Measurements from ENCODE around the gene SLC37A1. TPM values are rescaled to one million over a fixed set of nuclear protein-coding genes. Genes with fewer than 3 reads are reported as not detected.

The SLC37A1 gene
- total and polyA plus RNA-seq, 9 of the 15 experiments (the other 6 are each of a cell fraction or from before 2014, with no cell fraction given), result 0.06 to 3.4 (median 0.40) TPM

DNA sequence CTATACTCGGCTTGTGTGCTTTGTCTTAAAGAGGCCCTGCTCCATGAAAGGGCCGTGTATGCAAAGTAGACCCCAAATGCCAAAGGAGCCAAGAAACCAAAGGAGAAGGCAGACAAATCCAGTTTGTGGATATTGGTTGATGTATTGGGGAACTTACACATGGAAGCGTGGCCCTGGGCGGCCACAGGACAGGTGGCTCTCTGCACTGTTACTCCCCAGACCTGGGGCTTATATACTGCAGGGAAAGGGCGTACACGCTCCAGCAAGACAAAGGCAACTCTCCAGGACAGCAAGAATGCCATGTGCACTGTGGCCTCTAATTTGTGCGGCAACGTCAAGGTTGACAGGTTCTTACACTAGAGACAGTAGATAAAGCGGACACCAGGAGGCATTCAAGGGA lies 42.4 kb upstream of the SLC37A1 start:
- intact Hi-C loops (cut with micrococcal nuclease), result no loop called here
- no peak for TF ChIP-seq ZNF77 (CRISPR knock-in tag; IDR thresholded peaks at IDR 0.05)
- no peak for TF ChIP-seq ZNF707 (CRISPR knock-in tag; conservative IDR thresholded peaks at IDR 0.05)

DNA sequence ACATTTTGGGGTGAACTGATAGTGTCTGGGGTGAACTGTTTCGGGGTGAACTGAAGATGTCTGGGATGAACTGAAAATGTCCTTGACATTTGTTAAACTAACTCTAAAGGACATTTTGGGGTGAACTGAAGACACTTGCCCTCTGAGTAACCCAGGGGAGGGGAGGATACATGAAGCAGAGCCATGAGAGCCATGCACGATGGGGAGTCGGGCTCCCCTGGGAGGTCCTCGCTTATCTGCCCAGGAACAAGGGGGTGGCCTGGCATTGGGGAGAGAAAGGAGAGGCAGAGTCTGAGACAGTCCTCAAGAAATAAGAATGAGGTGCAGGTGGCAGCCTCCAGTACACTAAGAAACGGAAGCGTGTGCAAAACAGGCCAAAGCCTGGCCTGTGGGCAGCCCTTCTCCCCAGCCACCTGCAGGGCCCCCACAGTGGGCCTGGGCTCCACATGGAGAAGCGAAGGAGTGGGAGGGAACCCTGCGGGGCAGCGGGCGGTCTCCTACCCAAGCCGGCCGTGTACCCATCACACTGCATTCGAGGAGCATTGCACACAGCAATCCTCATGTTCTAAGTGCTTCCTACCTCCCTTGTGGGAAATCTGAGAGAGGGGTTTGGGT lies 41.8 kb upstream of the SLC37A1 start:
- ChIA-PET CTCF (ENCODE audit: low intra/inter-chr PET ratio) (no interaction called here), POLR2A (interaction anchor here (1.1 kb wide), 1 partner anchor 12 kb away, joined by 3 read pairs; no protein-coding TSS in a partner anchor)
- no peak overlapping the region for H3K9ac ChIP-seq (ENCODE audit: insufficient read depth in 1 of 2, low read depth in 2 of 2, low read length in 2 of 2)
- TF ChIP-seq MAFF (IDR thresholded peaks at IDR 0.05; ENCODE audit: low read length) (no peak), ZNF431 (CRISPR knock-in tag; IDR thresholded peaks at IDR 0.05) (no peak), SUPT5H (IDR thresholded peaks at IDR 0.05) (no peak), SLC30A9 (CRISPR knock-in tag; IDR thresholded peaks at IDR 0.05) (no peak), ZNF695 (CRISPR knock-in tag; IDR thresholded peaks at IDR 0.05) (no peak), SOX6 (IDR thresholded peaks at IDR 0.05) (no peak), TEAD4 (IDR thresholded peaks at IDR 0.05; ENCODE audit: low read length) (no peak), TEAD4 (CRISPR knock-in tag; IDR thresholded peaks at IDR 0.05; ENCODE audit: borderline replicate concordance) (no peak), KLF13 (tag; IDR thresholded peaks at IDR 0.05; ENCODE audit: borderline replicate concordance, low read depth) (no peak), ZNF586 (CRISPR knock-in tag; conservative IDR thresholded peaks at IDR 0.05) (no peak), ZNF589 (CRISPR knock-in tag; IDR thresholded peaks at IDR 0.05; ENCODE audit: low read depth) (no peak), ZNF780A (CRISPR knock-in tag; IDR thresholded peaks at IDR 0.05) (no peak), ZNF445 (CRISPR knock-in tag; IDR thresholded peaks at IDR 0.05; ENCODE audit: low read depth) (no peak)
- TF ChIP-seq, protein P1, sequence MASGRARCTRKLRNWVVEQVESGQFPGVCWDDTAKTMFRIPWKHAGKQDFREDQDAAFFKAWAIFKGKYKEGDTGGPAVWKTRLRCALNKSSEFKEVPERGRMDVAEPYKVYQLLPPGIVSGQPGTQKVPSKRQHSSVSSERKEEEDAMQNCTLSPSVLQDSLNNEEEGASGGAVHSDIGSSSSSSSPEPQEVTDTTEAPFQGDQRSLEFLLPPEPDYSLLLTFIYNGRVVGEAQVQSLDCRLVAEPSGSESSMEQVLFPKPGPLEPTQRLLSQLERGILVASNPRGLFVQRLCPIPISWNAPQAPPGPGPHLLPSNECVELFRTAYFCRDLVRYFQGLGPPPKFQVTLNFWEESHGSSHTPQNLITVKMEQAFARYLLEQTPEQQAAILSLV (tag; IDR thresholded peaks at IDR 0.05), result no peak
- WGBS (ENCODE audit: insufficient coverage, low coverage, missing lambda C conversion rate), result 5% methylated on average over 13 of the region's 13 CpGs
- intact Hi-C loops (cut with micrococcal nuclease) (no loop called here), in situ Hi-C loops (cut with MboI) (no loop called here)
- no peaks in the 10 kb centered on the region for H4K20me1 ChIP-seq (replicated peaks; ENCODE audit: control insufficient read depth, insufficient read depth, low read length)
- no peaks in the 10 kb centered on the region for H3K79me2 ChIP-seq (ENCODE audit: control insufficient read depth, insufficient read depth, low read length)
- H3K27ac ChIP-seq (ENCODE audit: extremely low read depth, low read depth, low read length), result no peak overlapping the region
- no peak overlapping the region for H3K4me2 ChIP-seq (ENCODE audit: insufficient read depth, low read length)
- H3K4me3 ChIP-seq, result no peak overlapping the region
- no peaks in the 10 kb centered on the region for H3K9me3 ChIP-seq (replicated peaks; ENCODE audit: control insufficient read depth, insufficient read depth, low read depth, low read length)
- DNase-seq (ENCODE audit: extremely low read depth in 1 of 4, low spot score in 3 of 4) (no peak), ATAC-seq (no peak), FAIRE-seq (no peak)
- peaks cover 8 to 12% of the 10 kb centered on the region in 2 experiments for H3K4me1 ChIP-seq (replicated peaks in 1 of 2; ENCODE audit: control insufficient read depth in 2 of 2, insufficient read depth in 2 of 2, low read length in 2 of 2)
- no peaks in the 10 kb centered on the region for H3K36me3 ChIP-seq (ENCODE audit: control insufficient read depth, insufficient read depth, low read length)
- H3K27me3 ChIP-seq (ENCODE audit: control insufficient read depth in 2 of 2, insufficient read depth in 2 of 2, low read length in 2 of 2), result peaks cover 28 to 48% of the 10 kb centered on the region in 2 experiments
- H2AFZ ChIP-seq (ENCODE audit: low read depth, low read length), result no peak overlapping the region
- H3K9me1 ChIP-seq (ENCODE audit: control insufficient read depth, insufficient read depth, low read length), result no peaks in the 10 kb centered on the region
- no TSS peak for BruUV-seq (replicated peaks)

More for the DNA sequence above, 42.4 kb upstream of the SLC37A1 start:
- H3K9ac ChIP-seq (ENCODE audit: insufficient read depth in 1 of 2, low read depth in 2 of 2, low read length in 2 of 2), result no peak overlapping the region
- H3K4me2 ChIP-seq (ENCODE audit: insufficient read depth, low read length), result no peak overlapping the region
- FAIRE-seq (no peak), DNase-seq (ENCODE audit: extremely low read depth in 1 of 4, low spot score in 3 of 4) (no peak), ATAC-seq (no peak)
- peaks cover 28 to 43% of the 10 kb centered on the region in 2 experiments for H3K27me3 ChIP-seq (ENCODE audit: control insufficient read depth in 2 of 2, insufficient read depth in 2 of 2, low read length in 2 of 2)
- ChIA-PET CTCF (ENCODE audit: low intra/inter-chr PET ratio) (no interaction called here), POLR2A (no interaction called here)
- no peaks in the 10 kb centered on the region for H3K36me3 ChIP-seq (ENCODE audit: control insufficient read depth, insufficient read depth, low read length)
- WGBS (ENCODE audit: insufficient coverage, low coverage, missing lambda C conversion rate), result 26% methylated on average over 9 of the region's 9 CpGs
- H3K9me3 ChIP-seq (replicated peaks; ENCODE audit: control insufficient read depth, insufficient read depth, low read depth, low read length), result no peaks in the 10 kb centered on the region
- no TSS peak for BruUV-seq (replicated peaks)
- no peaks in the 10 kb centered on the region for H3K79me2 ChIP-seq (ENCODE audit: control insufficient read depth, insufficient read depth, low read length)
- H4K20me1 ChIP-seq (replicated peaks; ENCODE audit: control insufficient read depth, insufficient read depth, low read length), result no peaks in the 10 kb centered on the region
- no peaks in the 10 kb centered on the region for H3K9me1 ChIP-seq (ENCODE audit: control insufficient read depth, insufficient read depth, low read length)
- no peak overlapping the region for H3K27ac ChIP-seq (ENCODE audit: extremely low read depth, low read depth, low read length)
- H2AFZ ChIP-seq (ENCODE audit: low read depth, low read length), result no peak overlapping the region
- no peak overlapping the region for H3K4me3 ChIP-seq
- in situ Hi-C loops (cut with MboI), result no loop called here
- peaks cover 12 to 17% of the 10 kb centered on the region in 2 experiments for H3K4me1 ChIP-seq (replicated peaks in 1 of 2; ENCODE audit: control insufficient read depth in 2 of 2, insufficient read depth in 2 of 2, low read length in 2 of 2)

Measured in K562 (cell line).